Spleen (tissue), 13 donors: ENCODE measurements around the gene ADAT2. TPM values are rescaled to one million over a fixed set of nuclear protein-coding genes. Genes with fewer than 3 reads are reported as not detected.

ENCODE experiments used
- DNase-seq: peaks from one replicate; pipeline ENCODE4 v3.0.0-alpha.2; 2020
- H3K27ac ChIP-seq, 8 donors: fragments of 200-600 bp; sonication (generic) in 7 of 8; 1 replicate in 4 of 8; 2 replicates in 4 of 8; pipeline versions ENCODE4 v1.5.0 to v1.8.0; 2016 to 2021; ENCODE audit warnings: inconsistent platforms in 4 of 8, mild to moderate bottlenecking in 4 of 8, moderate library complexity in 1 of 8
- H3K27me3 ChIP-seq, 7 donors: fragments of 200-600 bp; sonication (generic) in 6 of 7; replicated peaks in 1 of 7; 1 replicate in 4 of 7; 2 replicates in 3 of 7; pipeline versions ENCODE4 v1.5.0 to v1.8.0; 2016 to 2021; ENCODE audit warnings: inconsistent platforms in 3 of 7, mild to moderate bottlenecking in 1 of 7
- H3K36me3 ChIP-seq, 6 donors: fragments of 200-600 bp; sonication (generic) in 5 of 6; 1 replicate in 4 of 6; 2 replicates in 2 of 6; pipeline versions ENCODE4 v1.5.0 to v1.8.0; 2016 to 2021; ENCODE audit warnings: inconsistent platforms in 2 of 6
- H3K4me1 ChIP-seq, 6 donors: fragments of 200-600 bp; sonication (generic) in 5 of 6; 1 replicate in 3 of 6; 2 replicates in 3 of 6; pipeline versions ENCODE4 v1.5.0 to v1.8.0; 2016 to 2021; ENCODE audit warnings: inconsistent platforms in 3 of 6
- H3K4me3 ChIP-seq, 8 donors: fragments of 200-600 bp; sonication (generic) in 7 of 8; 1 replicate in 4 of 8; 2 replicates in 4 of 8; pipeline versions ENCODE4 v1.5.0 to v1.8.0; 2016 to 2021; ENCODE audit warnings: inconsistent platforms in 4 of 8, mild to moderate bottlenecking in 4 of 8, moderate library complexity in 2 of 8
- H3K9me3 ChIP-seq, 8 donors: fragments of 200-600 bp; sonication (generic) in 7 of 8; 1 replicate in 4 of 8; 2 replicates in 4 of 8; pipeline versions ENCODE4 v1.5.0 to v1.8.0; 2016 to 2021; ENCODE audit warnings: inconsistent platforms in 4 of 8
- CTCF ChIP-seq, 11 experiments: fragments of 200-600 bp in 7 of 11; fragments of 450-650 bp in 4 of 11; sonication (generic) in 4 of 11; IDR thresholded peaks in 8 of 11; conservative IDR thresholded peaks in 3 of 11; 1 replicate in 7 of 11; 2 replicates in 4 of 11; pipeline versions ENCODE4 v1.4.0 to v1.8.0; 2016 to 2021; ENCODE audit warnings: antibody characterized with exemption in 11 of 11, inconsistent platforms in 4 of 11, mild to moderate bottlenecking in 1 of 11
- POLR2A ChIP-seq, 3 donors: fragments of 450-650 bp; IDR thresholded peaks; one replicate each; pipeline ENCODE4 v1.5.1; 2017; ENCODE audit warnings: antibody characterized with exemption in 3 of 3, mild to moderate bottlenecking in 1 of 3
- POLR2AphosphoS5 ChIP-seq, 3 donors: sonication (generic); formaldehyde crosslinking; IDR thresholded peaks; one replicate each; pipeline ENCODE4 v1.5.1; 2017; ENCODE audit warnings: antibody characterized with exemption in 3 of 3
- WGBS, 5 donors: extraction: QIAGEN DNeasy Blood & Tissue Kit in 3 of 5; methylation state at CpG; one replicate each; pipeline versions ENCODE4 v1.1.5 to v1.1.7; 2013 to 2018; 5-methylcytosine and 5-hydroxymethylcytosine counted together
- intact Hi-C: fragments of 100-400 bp; cut with DNase I; formaldehyde crosslinking; loops from one replicate; pipeline ENCODE4 v1.15.0; 2023; ENCODE audit warnings: low total_unique reads
- long read RNA-seq, 2 donors: transcript quantifications; one replicate each; lab custom pipeline, GENCODE V29; 2026
- polyA plus RNA-seq, 3 donors: library from polyadenylated mRNA; stranded (reverse); fragments of 200-250 nt; gene quantifications; one replicate each; pipeline ENCODE4 v1.2.1, GENCODE V29; 2013
- total RNA-seq, 7 donors: library from RNA; depleted of rRNA in 3 of 7; stranded (reverse); fragments of >200 nt in 3 of 7; fragmentation: NEBNext Ultra II Directional in 4 of 7; extraction: Animal tissue kit (Norgen Biotek cat#: 25700) in 4 of 7; gene quantifications; one replicate each; pipeline versions ENCODE4 v1.1.0 to v1.2.1, GENCODE V29; 2016 to 2021
- donor health status: healthy with polysubstance abuse.
- donor health status: DM: no; HTN: no; CAD: no; lungs with moderate emphysema.
- donor health status: DM: no; HTN: no; CAD: no.
- donor health status: Bipolar disorder and iron deficiency.
- donor health status: healthy.
- donor health status: DM: no; HTN: no; CAD: no.
- donor health status: DM: yes; HTN: yes; CAD: no.

ADAT2 gene
- total RNA-seq (10 to 100 TPM in 3 of 7 donors, 1 to 10 TPM in 4; 5.4 to 13.0 (median 9.0) TPM), polyA plus RNA-seq (10 to 100 TPM in 2 of 3 donors, 1 to 10 TPM in 1; 8.3 to 17.8 (median 11.3) TPM)
- long read RNA-seq, donor 1, partial matches to known transcripts: 0 of 1 reads
- long read RNA-seq, donor 1, other reads (novel, unspliced or antisense): 0 of 1 reads
- long read RNA-seq, donor 2: 0 reads

- Histone ChIP-seq H3K9me3 (no peaks in the 10 kb centered on the region), H3K27ac (peak within 1 kb of the TSS; percentile 76 to 88 (median 80)), H3K36me3 (peaks cover 0 to 15% (median 2%) of the 10 kb centered on the region in 6 donors), H3K4me1 (peaks cover 18 to 55% (median 31%) of the 10 kb centered on the region in 6 donors), H3K27me3 (no peaks in the 10 kb centered on the region), H3K4me3 (peak within 1 kb of the TSS; percentile 62 to 83 (median 72))
- intact Hi-C loops: no loop called here
- DNase-seq: peak; percentile 99
- 0 to 1% (median 0%) methylated on average over 41 to 56 of the region's 56 CpGs for WGBS, 5 donors
- peak; percentile 91 to 96 (median 95) for TF ChIP-seq POLR2AphosphoS5 (IDR thresholded peaks at IDR 0.05)
- TF ChIP-seq CTCF (IDR thresholded peaks at IDR 0.05 in 8 of 11, conservative IDR thresholded peaks at IDR 0.05 in 3 of 11): peak in 2 of 11 experiments; percentile 5 to 22
- peak in 2 of 3 donors; percentile 24 to 58 for TF ChIP-seq POLR2A (IDR thresholded peaks at IDR 0.05)
These were observed at the start of gene ADAT2, which contains the start of gene PEX3 for GRCh38 chr6:143450453-143451371. TSS of gene ADAT2 (minus strand) at chr6:143450695. CDS start at chr6:143450658, 37 bp downstream. TSS of gene PEX3 (plus strand) at chr6:143450805. CDS start at chr6:143451043, 238 bp downstream.

- intact Hi-C loops: no loop called here
- Histone ChIP-seq H3K4me3 (no peak overlapping the region), H3K27me3 (no peaks in the 10 kb centered on the region), H3K9me3 (no peaks in the 10 kb centered on the region), H3K36me3 (peaks cover 0 to 100% (median 40%) of the 10 kb centered on the region in 6 donors), H3K4me1 (no peaks in the 10 kb centered on the region), H3K27ac (no peak overlapping the region)
- no peak for DNase-seq
- TF ChIP-seq CTCF (IDR thresholded peaks at IDR 0.05 in 8 of 11, conservative IDR thresholded peaks at IDR 0.05 in 3 of 11): no peak
- TF ChIP-seq POLR2AphosphoS5 (IDR thresholded peaks at IDR 0.05): no peak
- TF ChIP-seq POLR2A (IDR thresholded peaks at IDR 0.05): no peak
- 72 to 84% (median 77%) methylated on average over 4 of the region's 4 CpGs for WGBS, 5 donors
These were observed 47.9 kb upstream of the ADAT2 start for GRCh38 chr6:143498428-143498827.

GRCh38 chr6:143496974-143497373, 46.5 kb upstream of the ADAT2 start:
- no peak overlapping the region for H3K4me3 ChIP-seq
- TF ChIP-seq POLR2AphosphoS5 (IDR thresholded peaks at IDR 0.05) (no peak), POLR2A (IDR thresholded peaks at IDR 0.05) (no peak), CTCF (IDR thresholded peaks at IDR 0.05 in 8 of 11, conservative IDR thresholded peaks at IDR 0.05 in 3 of 11) (no peak)
- no peak overlapping the region for H3K27ac ChIP-seq
- peaks cover 0 to 95% (median 34%) of the 10 kb centered on the region in 6 donors for H3K36me3 ChIP-seq
- H3K27me3 ChIP-seq: no peaks in the 10 kb centered on the region
- no peaks in the 10 kb centered on the region for H3K9me3 ChIP-seq
- 94 to 100% (median 97%) methylated on average over 1 of the region's 1 CpG for whole genome bisulfite sequencing, 5 donors
- intact Hi-C loops: no loop called here
- no peaks in the 10 kb centered on the region for H3K4me1 ChIP-seq
- no peak for DNase-seq

GRCh38 chr6:143490775-143491174, 40.3 kb upstream of the ADAT2 start:
- no peak overlapping the region for H3K27ac ChIP-seq
- peaks cover 0 to 37% (median 11%) of the 10 kb centered on the region in 6 donors for H3K36me3 ChIP-seq
- TF ChIP-seq POLR2A (IDR thresholded peaks at IDR 0.05) (no peak), POLR2AphosphoS5 (IDR thresholded peaks at IDR 0.05) (no peak), CTCF (IDR thresholded peaks at IDR 0.05 in 8 of 11, conservative IDR thresholded peaks at IDR 0.05 in 3 of 11) (no peak)
- no peaks in the 10 kb centered on the region for H3K4me1 ChIP-seq
- H3K4me3 ChIP-seq: no peak overlapping the region
- H3K27me3 ChIP-seq: no peaks in the 10 kb centered on the region
- H3K9me3 ChIP-seq: no peaks in the 10 kb centered on the region
- intact Hi-C loops: no loop called here
- DNase-seq: no peak
- WGBS, 5 donors: 95 to 96% (median 95%) methylated on average over 8 of the region's 8 CpGs
